ENCODE results near the gene BORCS5.

The BORCS5 gene

GRCh38 chr12:12338527-12339168 is 18.2 kb upstream of the BORCS5 start:
- TF ChIP-seq CTCF (conservative IDR thresholded peaks at IDR 0.05) = no peak
- H3K27ac ChIP-seq = no peak overlapping the region

GRCh38 chr12:12349711-12350665 is 6.9 kb upstream of the BORCS5 start, which contains the start of gene MANSC1:
TSS of gene MANSC1 (minus strand) at chr12:12350242. CDS start at chr12:12343314, 6,928 bp downstream.
- peak; percentile 63 for TF ChIP-seq CTCF (conservative IDR thresholded peaks at IDR 0.05)
- peak within 1 kb of the TSS; percentile 97 for H3K27ac ChIP-seq

GRCh38 chr12:12350868-12351463 is 5.9 kb upstream of the BORCS5 start:
- TF ChIP-seq CTCF (conservative IDR thresholded peaks at IDR 0.05) = no peak
- H3K27ac ChIP-seq = peak overlapping the region; percentile 97

- H3K27ac ChIP-seq = peak overlapping the region; percentile 97
These were observed 5.3 kb upstream of the BORCS5 start for GRCh38 chr12:12351468-12352185.

- TF ChIP-seq CTCF (conservative IDR thresholded peaks at IDR 0.05) = no peak
- H3K27ac ChIP-seq = no peak overlapping the region
These were observed 3.6 kb upstream of the BORCS5 start for GRCh38 chr12:12353276-12353675.

- TF ChIP-seq CTCF (conservative IDR thresholded peaks at IDR 0.05) = no peak
These were observed 3.1 kb upstream of the BORCS5 start for GRCh38 chr12:12353807-12354206.

GRCh38 chr12:12356467-12356895 is 397 bp upstream of the BORCS5 start:
- peak overlapping the region; percentile 94 for H3K27ac ChIP-seq
- no peak for TF ChIP-seq CTCF (conservative IDR thresholded peaks at IDR 0.05)

More at GRCh38 chr12:12353807-12354206, 3.1 kb upstream of the BORCS5 start:
- no peak overlapping the region for H3K27ac ChIP-seq

All from VCaP (cell line).